Loucy (cell line): Measurements from ENCODE around the gene EML1.

Experiments
- H2AFZ ChIP-seq: fragments of 200-600 bp; sonication (generic); 2 replicates; pipeline ENCODE4 v1.6.0; 2016; ENCODE audit warnings: antibody characterized with exemption, mild to moderate bottlenecking, low read length, moderate library complexity
- H3F3A ChIP-seq: fragments of 200-600 bp; 2 replicates; pipeline ENCODE4 v1.6.0; 2016; ENCODE audit warnings: antibody characterized with exemption, low read depth, mild to moderate bottlenecking
- H3K27me3 ChIP-seq: fragments of 200-600 bp; sonication (generic); 2 replicates; pipeline ENCODE4 v1.6.1; 2014; ENCODE audit warnings: low read length, mild to moderate bottlenecking; ENCODE audit not compliant: insufficient read depth, poor library complexity, severe bottlenecking
- H3K36me3 ChIP-seq: fragments of 200-600 bp; sonication (generic); 2 replicates; pipeline ENCODE4 v1.6.1; 2016; ENCODE audit warnings: low read length; ENCODE audit not compliant: insufficient read depth
- H3K4me1 ChIP-seq: fragments of 200-600 bp; sonication (generic); 2 replicates; pipeline ENCODE4 v1.5.1; 2014; ENCODE audit warnings: low read length, mild to moderate bottlenecking; ENCODE audit not compliant: insufficient read depth, poor library complexity, severe bottlenecking
- H3K4me2 ChIP-seq: fragments of 200-600 bp; sonication (generic); 2 replicates; pipeline ENCODE4 v1.6.0; 2014; ENCODE audit warnings: antibody characterized with exemption, low read length, low read depth, mild to moderate bottlenecking; ENCODE audit not compliant: poor library complexity, severe bottlenecking
- H3K4me3 ChIP-seq: fragments of 200-600 bp; sonication (generic); 2 replicates; pipeline ENCODE4 v1.5.1; 2014; ENCODE audit warnings: low read length, mild to moderate bottlenecking, mixed read lengths; ENCODE audit not compliant: poor library complexity, severe bottlenecking
- H3K79me2 ChIP-seq: fragments of 200-600 bp; sonication (generic); 2 replicates; pipeline ENCODE4 v1.6.1; 2014; ENCODE audit warnings: low read length; ENCODE audit not compliant: insufficient read depth
- H3K9ac ChIP-seq: fragments of 200-600 bp; sonication (generic); 2 replicates; pipeline ENCODE4 v1.6.0; 2014; ENCODE audit warnings: mild to moderate bottlenecking, low read depth, low read length, moderate library complexity; ENCODE audit not compliant: poor library complexity, severe bottlenecking
- H3K9me2 ChIP-seq: fragments of 200-600 bp; sonication (generic); replicated peaks from 2 replicates; pipeline ENCODE4 v1.6.1; 2016; ENCODE audit warnings: low read depth, low read length, mixed read lengths
- H3K9me3 ChIP-seq: fragments of 200-600 bp; sonication (generic); 2 replicates; pipeline ENCODE4 v1.6.1; 2014; ENCODE audit warnings: mild to moderate bottlenecking, antibody characterized with exemption, low read length, low read depth; ENCODE audit not compliant: insufficient read depth
- H4K20me1 ChIP-seq: fragments of 200-600 bp; sonication (generic); 2 replicates; pipeline ENCODE4 v1.6.0; 2014; ENCODE audit warnings: antibody characterized with exemption, low read length, mild to moderate bottlenecking; ENCODE audit not compliant: insufficient read depth, poor library complexity, severe bottlenecking
- CTCF ChIP-seq: fragments of 200-600 bp; sonication (generic); conservative IDR thresholded peaks from 2 replicates; pipeline ENCODE4 v1.5.1; 2014; ENCODE audit warnings: mild to moderate bottlenecking, antibody characterized with exemption, low read length
- EZH2phosphoT487 ChIP-seq: fragments of 200-600 bp; IDR thresholded peaks from 2 replicates; pipeline ENCODE4 v1.6.1; 2018; ENCODE audit warnings: antibody characterized with exemption, mild to moderate bottlenecking, moderate library complexity, borderline replicate concordance

EML1 gene

GRCh38 chr14:99941211-99941610 is 148.0 kb downstream of the EML1 start:
- H3K4me3 ChIP-seq: no peak overlapping the region
- no peaks in the 10 kb centered on the region for H3K36me3 ChIP-seq
- H3K27me3 ChIP-seq: no peaks in the 10 kb centered on the region
- H3K9me3 ChIP-seq: no peaks in the 10 kb centered on the region
- no peak overlapping the region for H3K4me2 ChIP-seq
- H3K9ac ChIP-seq: no peak overlapping the region
- H3K9me2 ChIP-seq: no peaks in the 10 kb centered on the region
- H4K20me1 ChIP-seq: no peaks in the 10 kb centered on the region
- H3F3A ChIP-seq: no peaks in the 10 kb centered on the region
- no peaks in the 10 kb centered on the region for H3K4me1 ChIP-seq
- H2AFZ ChIP-seq: no peak overlapping the region
- no peak for TF ChIP-seq CTCF
- TF ChIP-seq EZH2phosphoT487: no peak
- no peaks in the 10 kb centered on the region for H3K79me2 ChIP-seq

GRCh38 chr14:99943620-99944019 is 150.4 kb downstream of the EML1 start:
- H3K9me3 ChIP-seq: no peaks in the 10 kb centered on the region
- no peaks in the 10 kb centered on the region for H3K9me2 ChIP-seq
- no peaks in the 10 kb centered on the region for H3K79me2 ChIP-seq
- H3K27me3 ChIP-seq: no peaks in the 10 kb centered on the region
- no peaks in the 10 kb centered on the region for H3K4me1 ChIP-seq
- H3K9ac ChIP-seq: no peak overlapping the region
- H3K4me3 ChIP-seq: no peak overlapping the region
- no peak overlapping the region for H2AFZ ChIP-seq
- H3F3A ChIP-seq: no peaks in the 10 kb centered on the region
- no peak for TF ChIP-seq CTCF
- H3K4me2 ChIP-seq: no peak overlapping the region
- H3K36me3 ChIP-seq: no peaks in the 10 kb centered on the region
- H4K20me1 ChIP-seq: no peaks in the 10 kb centered on the region

- no peak for TF ChIP-seq CTCF
- TF ChIP-seq EZH2phosphoT487: no peak
- Histone ChIP-seq H3K79me2 (no peaks in the 10 kb centered on the region), H3F3A (no peaks in the 10 kb centered on the region), H3K4me3 (no peak overlapping the region), H3K9ac (no peak overlapping the region), H3K9me2 (no peaks in the 10 kb centered on the region), H3K36me3 (no peaks in the 10 kb centered on the region), H3K27me3 (no peaks in the 10 kb centered on the region), H3K4me1 (no peaks in the 10 kb centered on the region), H3K4me2 (no peak overlapping the region), H2AFZ (no peak overlapping the region), H4K20me1 (no peaks in the 10 kb centered on the region), H3K9me3 (no peaks in the 10 kb centered on the region)
Measured at GRCh38 chr14:99944241-99944651, 151.0 kb downstream of the EML1 start.
